Epithelial cell of proximal tubule (primary cell): ENCODE results near the gene C12orf54. TPM values are rescaled to one million over a fixed set of nuclear protein-coding genes. Genes with fewer than 3 reads are reported as not detected.
"Not testable (repeated sequence)": the region's sequence is repeated elsewhere in the genome, so short reads cannot be mapped to it uniquely, and the experiment has no call there.

Experiments used
- DNase-seq: peaks from one replicate; pipeline ENCODE4 v3.0.0-alpha.2; 2011; ENCODE audit warnings: low read depth
- H3K4me3 ChIP-seq: 2 replicates; pipeline ENCODE4 v1.5.1; 2011; ENCODE audit warnings: low read depth, mild to moderate bottlenecking, low read length
- total RNA-seq: library from RNA; depleted of rRNA; stranded (reverse); fragments of >200 nt; gene quantifications from 2 replicates; pipeline ENCODE4 v1.2.3, GENCODE V29; 2015
- TF ChIP-seq, protein P1 (sequence below): conservative IDR thresholded peaks from 2 replicates; pipeline ENCODE4 v1.5.1; 2012; ENCODE audit warnings: low read depth, mild to moderate bottlenecking, low read length

C12orf54 gene
- total RNA-seq, 1 donor from 2014 or later = not detected

DNA sequence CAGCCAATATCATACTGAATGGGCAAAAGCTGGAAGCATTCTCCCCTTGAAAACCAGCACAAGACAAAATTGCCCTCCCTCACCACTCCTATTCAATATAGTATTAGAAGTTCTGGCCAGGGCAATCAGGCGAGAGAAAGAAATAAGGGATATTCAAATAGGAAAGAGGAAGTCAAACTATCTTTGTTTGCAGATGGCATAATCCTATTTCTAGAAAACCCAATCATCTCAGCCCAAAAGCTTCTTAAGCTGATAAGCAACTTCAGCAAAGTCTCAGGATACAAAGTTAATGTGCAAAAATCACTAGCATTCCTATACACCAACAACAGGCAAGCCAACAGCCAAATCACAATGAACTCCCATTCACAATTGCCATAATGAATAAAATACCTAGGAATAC, 30.9 kb upstream of the C12orf54 start:
- TF ChIP-seq, protein P1, sequence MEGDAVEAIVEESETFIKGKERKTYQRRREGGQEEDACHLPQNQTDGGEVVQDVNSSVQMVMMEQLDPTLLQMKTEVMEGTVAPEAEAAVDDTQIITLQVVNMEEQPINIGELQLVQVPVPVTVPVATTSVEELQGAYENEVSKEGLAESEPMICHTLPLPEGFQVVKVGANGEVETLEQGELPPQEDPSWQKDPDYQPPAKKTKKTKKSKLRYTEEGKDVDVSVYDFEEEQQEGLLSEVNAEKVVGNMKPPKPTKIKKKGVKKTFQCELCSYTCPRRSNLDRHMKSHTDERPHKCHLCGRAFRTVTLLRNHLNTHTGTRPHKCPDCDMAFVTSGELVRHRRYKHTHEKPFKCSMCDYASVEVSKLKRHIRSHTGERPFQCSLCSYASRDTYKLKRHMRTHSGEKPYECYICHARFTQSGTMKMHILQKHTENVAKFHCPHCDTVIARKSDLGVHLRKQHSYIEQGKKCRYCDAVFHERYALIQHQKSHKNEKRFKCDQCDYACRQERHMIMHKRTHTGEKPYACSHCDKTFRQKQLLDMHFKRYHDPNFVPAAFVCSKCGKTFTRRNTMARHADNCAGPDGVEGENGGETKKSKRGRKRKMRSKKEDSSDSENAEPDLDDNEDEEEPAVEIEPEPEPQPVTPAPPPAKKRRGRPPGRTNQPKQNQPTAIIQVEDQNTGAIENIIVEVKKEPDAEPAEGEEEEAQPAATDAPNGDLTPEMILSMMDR = no peak
- no peak for DNase-seq
- no peak overlapping the region for H3K4me3 ChIP-seq

DNA sequence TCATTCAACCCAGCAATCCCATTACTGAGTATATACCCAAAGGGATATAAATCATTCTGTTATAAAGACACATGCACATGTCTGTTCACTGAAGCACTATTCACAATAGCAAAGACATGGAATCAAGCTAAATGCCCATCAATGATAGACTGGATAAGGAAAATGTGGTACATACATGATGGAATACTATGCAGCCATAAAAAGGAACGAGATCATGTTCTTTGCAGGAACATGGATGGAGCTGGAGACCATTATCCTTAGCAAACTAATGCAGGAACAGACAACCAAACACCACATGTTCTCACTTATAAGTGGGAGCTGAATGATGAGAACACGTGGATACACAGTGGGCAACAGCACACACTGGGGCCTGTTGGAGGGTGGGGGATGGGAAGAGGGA, 29.3 kb upstream of the C12orf54 start:
- not testable (repeated sequence) for DNase-seq, H3K4me3 ChIP-seq

DNA sequence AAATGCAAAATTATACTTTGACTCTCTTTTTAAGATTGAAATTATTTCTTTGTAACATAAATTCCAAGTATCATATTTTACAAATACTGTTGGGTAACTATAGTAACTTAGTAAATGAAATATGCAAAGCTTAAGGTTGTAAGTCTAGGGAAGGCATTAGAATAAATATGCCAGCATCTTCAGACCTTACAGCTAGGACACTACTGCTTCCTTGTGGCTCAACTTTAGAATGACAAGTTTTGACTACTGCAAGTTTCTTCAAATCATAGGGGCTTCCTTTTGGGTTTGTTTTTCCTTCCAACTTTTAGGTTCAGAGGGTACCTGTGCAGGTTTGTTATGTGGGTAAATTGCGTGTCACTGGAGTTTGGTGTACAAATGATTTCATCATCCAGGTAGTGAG, 27.6 kb upstream of the C12orf54 start:
- TF ChIP-seq, protein P1 = peak; percentile 57
- DNase-seq = no peak
- no peak overlapping the region for H3K4me3 ChIP-seq

DNA sequence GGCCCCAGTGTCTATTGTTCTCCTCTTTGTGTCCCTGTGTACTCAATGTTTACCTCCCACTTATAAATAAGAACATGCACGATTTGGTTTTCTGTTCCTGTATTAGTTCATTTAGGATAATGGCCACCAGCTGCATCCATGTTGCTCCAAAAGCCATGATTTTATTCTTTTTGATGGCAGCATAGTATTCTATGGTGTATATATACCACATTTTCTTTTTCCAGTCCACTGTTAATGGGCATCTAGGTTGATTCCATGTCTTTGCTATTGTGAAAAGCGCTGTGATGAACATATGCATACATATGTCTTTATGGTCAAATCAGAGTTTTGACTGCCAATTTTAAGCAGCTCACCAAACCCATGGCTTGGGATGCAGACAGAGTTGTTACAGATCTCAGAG, 27.2 kb upstream of the C12orf54 start:
- TF ChIP-seq, protein P1 = no peak
- DNase-seq = no peak
- no peak overlapping the region for H3K4me3 ChIP-seq

DNA sequence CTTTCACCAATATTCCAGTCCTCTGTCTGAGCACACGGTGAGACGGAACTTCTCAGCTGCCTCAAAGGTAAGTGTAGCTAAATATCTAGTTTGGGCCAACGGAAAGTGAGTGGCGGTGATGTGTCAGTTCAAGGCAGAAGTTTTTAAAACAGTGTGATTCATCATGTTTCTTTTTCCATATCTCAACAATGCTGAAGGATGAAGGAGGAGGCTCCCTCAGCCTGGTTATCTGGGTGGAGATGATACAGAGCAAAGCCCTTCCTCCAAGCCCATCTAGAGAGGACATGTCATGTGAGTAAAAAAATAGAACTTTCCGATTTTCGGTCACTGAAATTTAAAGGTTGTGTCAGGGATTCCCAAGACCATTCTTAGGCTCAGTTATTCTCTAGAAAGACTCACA, 23.0 kb upstream of the C12orf54 start:
- H3K4me3 ChIP-seq = no peak overlapping the region
- no peak for DNase-seq
- TF ChIP-seq, protein P1 = no peak

DNA sequence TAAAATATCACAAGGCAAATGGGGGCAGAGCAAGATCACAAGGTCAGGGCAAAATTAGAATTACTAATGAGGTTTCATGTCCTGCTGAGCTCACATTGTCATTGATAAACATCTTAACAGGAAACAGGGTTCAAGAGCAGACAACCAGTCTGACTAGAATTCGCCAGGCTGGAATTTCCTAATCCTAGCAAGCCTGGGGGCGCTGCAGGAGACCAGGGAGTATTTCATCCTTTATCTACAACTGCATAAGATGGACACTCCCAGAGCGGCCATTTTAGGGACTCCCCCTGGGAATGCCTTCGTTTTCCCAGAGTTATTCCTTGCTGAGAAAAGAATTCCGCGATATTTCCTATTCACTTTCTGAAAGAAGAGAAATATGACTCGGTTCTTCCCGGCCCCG, 13.3 kb upstream of the C12orf54 start:
- DNase-seq, H3K4me3 ChIP-seq: not testable (repeated sequence)

DNA sequence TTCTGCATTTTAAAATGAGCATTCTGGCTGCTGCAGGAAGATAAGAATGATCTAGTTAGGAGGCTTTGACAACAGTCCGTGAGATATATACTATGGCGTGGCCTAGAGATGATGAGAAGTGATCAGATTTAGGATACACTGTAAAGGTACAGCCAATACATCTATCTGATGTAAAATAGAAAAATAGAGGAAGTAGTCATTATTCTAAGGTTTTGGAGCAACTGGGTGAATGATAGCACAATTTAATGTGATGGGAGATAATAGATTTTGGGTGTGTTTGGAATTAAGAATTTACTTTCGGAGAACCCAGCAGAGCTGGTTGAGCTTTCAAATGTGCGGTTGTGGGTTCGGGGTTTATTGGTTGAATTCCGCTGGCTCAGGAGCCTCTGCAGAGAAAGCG, 10.0 kb upstream of the C12orf54 start, which contains the start of gene ANP32D:
ANP32D (plus strand) TSS at position 301 of the 400 bp plus-strand sequence. CDS start 106 bp downstream, outside the sequence.
- no peak for DNase-seq
- H3K4me3 ChIP-seq = no peak within 1 kb of the TSS
- TF ChIP-seq, protein P1 = no peak

DNA sequence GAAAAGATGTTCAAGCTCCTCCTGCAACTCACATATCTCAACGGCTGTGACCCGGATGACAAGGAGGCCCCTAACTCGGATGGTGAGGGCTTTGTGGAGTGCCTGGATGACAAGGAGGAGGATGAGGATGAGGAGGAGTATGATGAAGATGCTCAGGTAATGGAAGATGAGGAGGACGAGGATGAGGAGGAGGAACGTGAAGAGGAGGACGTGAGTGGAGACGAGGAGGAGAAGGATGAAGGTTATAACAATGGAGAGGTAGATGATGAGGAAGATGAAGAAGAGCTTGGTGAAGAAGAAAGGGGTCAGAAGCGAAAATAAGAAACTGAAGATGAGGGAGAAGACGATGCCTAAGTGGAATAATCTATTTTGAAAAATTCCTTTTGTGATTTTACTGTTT, 9.2 kb upstream of the C12orf54 start:
- TF ChIP-seq, protein P1 = no peak
- no peak overlapping the region for H3K4me3 ChIP-seq
- DNase-seq = no peak

DNA sequence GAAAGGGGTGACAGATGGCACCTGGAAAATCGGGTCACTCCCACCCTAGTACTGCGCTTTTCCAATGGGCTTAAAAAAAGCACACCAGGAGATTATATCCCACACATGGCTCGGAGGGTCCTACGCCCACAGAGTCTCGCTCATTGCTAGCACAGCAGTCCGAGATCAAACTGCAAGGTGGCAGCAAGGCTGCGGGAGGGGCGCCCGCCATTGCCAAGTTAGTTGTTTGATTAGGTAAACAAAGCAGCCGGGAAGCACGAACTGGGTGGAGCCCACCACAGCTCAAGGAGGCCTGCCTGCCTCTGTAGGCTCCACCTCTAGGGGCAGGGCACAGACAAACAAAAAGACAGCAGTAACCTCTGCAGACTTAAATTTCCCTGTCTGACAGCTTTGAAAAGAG, 7.8 kb upstream of the C12orf54 start:
- DNase-seq = not testable (repeated sequence)

More for the DNA sequence above, 7.8 kb upstream of the C12orf54 start:
- H3K4me3 ChIP-seq = not testable (repeated sequence)
